Left lobe of liver (tissue), 2 donors: ENCODE results near the gene MICU1. TPM values are rescaled to one million over a fixed set of nuclear protein-coding genes. Genes with fewer than 3 reads are reported as not detected.
"Not testable (repeated sequence)": the region's sequence is repeated elsewhere in the genome, so short reads cannot be mapped to it uniquely, and the experiment has no call there.

Source experiments
- ATAC-seq: fragments of 200-7000 bp; cut with Tn5 transposase; one replicate; pipeline ENCODE4 v1.9.1; 2020; ENCODE audit warnings: mild to moderate bottlenecking, moderate library complexity
- DNase-seq: peaks from one replicate; pipeline ENCODE4 v3.0.0-alpha.2; 2020; ENCODE audit warnings: low spot score
- total RNA-seq: library from RNA; stranded (reverse); gene quantifications from one replicate; pipeline ENCODE4 v1.2.1, GENCODE V29; 2021
- donor health status: DM: no; HTN: no; CAD: no; lungs with moderate emphysema.
- donor health status: DM: no; HTN: yes; CAD: no.

MICU1 gene
- total RNA-seq, 1 donor from 2014 or later = 41.8 TPM

GRCh38 chr10:72395581-72395980, 230.3 kb downstream of the MICU1 start:
- peak; percentile 54 for DNase-seq

GRCh38 chr10:72392571-72392970, 233.3 kb downstream of the MICU1 start:
- DNase-seq (no peak), ATAC-seq (no peak)

More at GRCh38 chr10:72395581-72395980, 230.3 kb downstream of the MICU1 start:
- peak; percentile 37 for ATAC-seq

- DNase-seq = no peak
- ATAC-seq = no peak
Observed at GRCh38 chr10:72390764-72391163, 235.1 kb downstream of the MICU1 start.

GRCh38 chr10:72389716-72390115, 236.2 kb downstream of the MICU1 start:
- no peak for ATAC-seq
- DNase-seq = no peak

- no peak for DNase-seq
- no peak for ATAC-seq
Observed at GRCh38 chr10:72389014-72389413, 236.9 kb downstream of the MICU1 start.

GRCh38 chr10:72388062-72388461, 237.8 kb downstream of the MICU1 start:
- no peak for DNase-seq
- ATAC-seq = no peak

- ATAC-seq (peak; percentile 21), DNase-seq (no peak)
Observed at GRCh38 chr10:72386916-72387586, 238.8 kb downstream of the MICU1 start.

GRCh38 chr10:72385724-72386123, 240.2 kb downstream of the MICU1 start:
- DNase-seq = no peak
- no peak for ATAC-seq

GRCh38 chr10:72384982-72385381, 240.9 kb downstream of the MICU1 start:
- not testable (repeated sequence) for DNase-seq, ATAC-seq

GRCh38 chr10:72379776-72380175, 246.1 kb downstream of the MICU1 start:
- DNase-seq (no peak), ATAC-seq (no peak)

- ATAC-seq (no peak), DNase-seq (no peak)
Observed at GRCh38 chr10:72379062-72379461, 246.8 kb downstream of the MICU1 start.

- ATAC-seq = peak; percentile 56
- DNase-seq = no peak
Observed at GRCh38 chr10:72375585-72375984, 250.3 kb downstream of the MICU1 start.

GRCh38 chr10:72375173-72375572, 250.7 kb downstream of the MICU1 start:
- no peak for DNase-seq
- ATAC-seq = no peak

GRCh38 chr10:72370201-72370722, 255.6 kb downstream of the MICU1 start:
- ATAC-seq = no peak

GRCh38 chr10:72367301-72367960, 258.4 kb downstream of the MICU1 start:
- no peak for DNase-seq
- ATAC-seq = no peak

More at GRCh38 chr10:72370201-72370722, 255.6 kb downstream of the MICU1 start:
- no peak for DNase-seq

- no peak for ATAC-seq
- DNase-seq = no peak
Observed at GRCh38 chr10:72365106-72365895, 260.6 kb downstream of the MICU1 start.

GRCh38 chr10:72364239-72364777, 261.6 kb downstream of the MICU1 start:
- DNase-seq (peak; percentile 81), ATAC-seq (peak; percentile 89)

- ATAC-seq (no peak), DNase-seq (no peak)
Observed at GRCh38 chr10:72356987-72357386, 268.9 kb downstream of the MICU1 start.

- DNase-seq = no peak
- ATAC-seq = no peak
Observed at GRCh38 chr10:72356115-72356514, 269.8 kb downstream of the MICU1 start.

- no peak for DNase-seq
- ATAC-seq = no peak
Observed at GRCh38 chr10:72355214-72355555, 270.7 kb downstream of the MICU1 start.
